ENCODE data around the gene TTC39B. TPM values are rescaled to one million over a fixed set of nuclear protein-coding genes. Genes with fewer than 3 reads are reported as not detected.
"Not testable (repeated sequence)": the region's sequence is repeated elsewhere in the genome, so short reads cannot be mapped to it uniquely, and the experiment has no call there.

Gene TTC39B
- total RNA-seq, 1 donor from 2014 or later: 6.6 TPM

GRCh38 chr9:15329539-15330109 lies 22.6 kb upstream of the TTC39B start:
- no peak overlapping the region for H3K4me3 Mint-ChIP-seq (ENCODE audit: low read depth)
- TF ChIP-seq CTCF (IDR thresholded peaks at IDR 0.05; ENCODE audit: unreplicated experiment): no peak
- no peak overlapping the region for H3K27ac Mint-ChIP-seq
- no peak for DNase-seq (ENCODE audit: low spot score, unreplicated experiment)
- H3K27me3 Mint-ChIP-seq: no peaks in the 10 kb centered on the region
- H3K4me1 Mint-ChIP-seq (ENCODE audit: low read depth): peaks cover 13% of the 10 kb centered on the region
- H3K36me3 Mint-ChIP-seq (ENCODE audit: insufficient read depth): no peaks in the 10 kb centered on the region
- peaks cover 7% of the 10 kb centered on the region for H3K9me3 Mint-ChIP-seq (ENCODE audit: low read depth)

GRCh38 chr9:15328946-15329345 lies 21.9 kb upstream of the TTC39B start:
- H3K27ac Mint-ChIP-seq: no peak overlapping the region
- H3K4me1 Mint-ChIP-seq (ENCODE audit: low read depth): peaks cover 10% of the 10 kb centered on the region
- H3K9me3 Mint-ChIP-seq (ENCODE audit: low read depth): peaks cover 11% of the 10 kb centered on the region
- no peak for DNase-seq (ENCODE audit: low spot score, unreplicated experiment)
- H3K27me3 Mint-ChIP-seq: no peaks in the 10 kb centered on the region
- TF ChIP-seq CTCF (IDR thresholded peaks at IDR 0.05; ENCODE audit: unreplicated experiment): no peak
- H3K4me3 Mint-ChIP-seq (ENCODE audit: low read depth): no peak overlapping the region
- H3K36me3 Mint-ChIP-seq (ENCODE audit: insufficient read depth): no peaks in the 10 kb centered on the region

GRCh38 chr9:15322695-15323094 lies 15.7 kb upstream of the TTC39B start:
- not testable (repeated sequence) for H3K27me3 Mint-ChIP-seq; H3K36me3 Mint-ChIP-seq (ENCODE audit: insufficient read depth); DNase-seq (ENCODE audit: low spot score, unreplicated experiment); H3K4me3 Mint-ChIP-seq (ENCODE audit: low read depth); H3K27ac Mint-ChIP-seq; H3K4me1 Mint-ChIP-seq (ENCODE audit: low read depth)
- peaks cover 19% of the 10 kb centered on the region for H3K9me3 Mint-ChIP-seq (ENCODE audit: low read depth)

GRCh38 chr9:15319661-15320060 lies 12.6 kb upstream of the TTC39B start:
- H3K4me1 Mint-ChIP-seq (ENCODE audit: low read depth); H3K27me3 Mint-ChIP-seq; H3K36me3 Mint-ChIP-seq (ENCODE audit: insufficient read depth): not testable (repeated sequence)

GRCh38 chr9:15317836-15318235 lies 10.8 kb upstream of the TTC39B start:
- H3K27ac Mint-ChIP-seq: no peak overlapping the region
- no peak for TF ChIP-seq CTCF (IDR thresholded peaks at IDR 0.05; ENCODE audit: unreplicated experiment)
- DNase-seq (ENCODE audit: low spot score, unreplicated experiment): no peak
- no peak overlapping the region for H3K4me3 Mint-ChIP-seq (ENCODE audit: low read depth)
- peaks cover 1% of the 10 kb centered on the region for H3K36me3 Mint-ChIP-seq (ENCODE audit: insufficient read depth)
- peaks cover 6% of the 10 kb centered on the region for H3K9me3 Mint-ChIP-seq (ENCODE audit: low read depth)
- no peaks in the 10 kb centered on the region for H3K4me1 Mint-ChIP-seq (ENCODE audit: low read depth)
- H3K27me3 Mint-ChIP-seq: no peaks in the 10 kb centered on the region

More at GRCh38 chr9:15319661-15320060, 12.6 kb upstream of the TTC39B start:
- H3K4me3 Mint-ChIP-seq (ENCODE audit: low read depth); H3K27ac Mint-ChIP-seq; DNase-seq (ENCODE audit: low spot score, unreplicated experiment): not testable (repeated sequence)
- H3K9me3 Mint-ChIP-seq (ENCODE audit: low read depth): peaks cover 18% of the 10 kb centered on the region

GRCh38 chr9:15311607-15312006 lies 4.6 kb upstream of the TTC39B start:
- no peak for TF ChIP-seq CTCF (IDR thresholded peaks at IDR 0.05; ENCODE audit: unreplicated experiment)
- no peak overlapping the region for H3K27ac Mint-ChIP-seq
- H3K4me3 Mint-ChIP-seq (ENCODE audit: low read depth): no peak overlapping the region
- DNase-seq (ENCODE audit: low spot score, unreplicated experiment): no peak
- H3K36me3 Mint-ChIP-seq (ENCODE audit: insufficient read depth): no peaks in the 10 kb centered on the region
- H3K27me3 Mint-ChIP-seq: peaks cover 5% of the 10 kb centered on the region
- peaks cover 3% of the 10 kb centered on the region for H3K4me1 Mint-ChIP-seq (ENCODE audit: low read depth)
- H3K9me3 Mint-ChIP-seq (ENCODE audit: low read depth): no peaks in the 10 kb centered on the region

Measured in progenitor cell of endocrine pancreas (in vitro differentiated cells).